Lower leg skin (tissue), 4 donors: ENCODE data around the gene ZNF787. TPM values are rescaled to one million over a fixed set of nuclear protein-coding genes. Genes with fewer than 3 reads are reported as not detected.
A peak's percentile ranks its signal among the peaks of the same experiment; 100 is the strongest.

Source experiments
- DNase-seq, 2 donors: peaks; one replicate each; pipeline ENCODE4 v3.0.0-alpha.2; 2019; ENCODE audit warnings: low spot score in 2 of 2
- H3K4me3 ChIP-seq: fragments of 200-600 bp; sonication (generic); 2 replicates; pipeline ENCODE4 v1.5.1; 2017; ENCODE audit warnings: mild to moderate bottlenecking, low read depth; ENCODE audit not compliant: poor library complexity, severe bottlenecking
- POLR2A ChIP-seq, 2 donors: fragments of 450-650 bp; IDR thresholded peaks; one replicate each; pipeline ENCODE4 v1.6.1; 2016 to 2017; ENCODE audit warnings: antibody characterized with exemption in 2 of 2, mild to moderate bottlenecking in 1 of 2, moderate library complexity in 1 of 2
- WGBS, 2 donors: methylation state at CpG; one replicate each; pipeline ENCODE4 v1.1.5; 2018; 5-methylcytosine and 5-hydroxymethylcytosine counted together
- intact Hi-C: fragments of 100-400 bp; cut with DNase I; formaldehyde crosslinking; loops from one replicate; pipeline ENCODE4 v1.15.0; 2023; ENCODE audit warnings: low total_unique reads
- total RNA-seq, 4 donors: library from RNA; depleted of rRNA; stranded (reverse); fragments of >200 nt; gene quantifications; one replicate each; pipeline ENCODE4 v1.1.0, GENCODE V29; 2016
- TF ChIP-seq, protein P1 (sequence below), 3 donors: fragments of 450-650 bp; IDR thresholded peaks; one replicate each; pipeline ENCODE4 v1.5.1; 2016; ENCODE audit warnings: antibody characterized with exemption in 3 of 3, mild to moderate bottlenecking in 3 of 3, moderate library complexity in 2 of 3

Gene ZNF787
- total RNA-seq, result 10 to 100 TPM; 11.6 to 21.5 (median 19.9) TPM

DNA sequence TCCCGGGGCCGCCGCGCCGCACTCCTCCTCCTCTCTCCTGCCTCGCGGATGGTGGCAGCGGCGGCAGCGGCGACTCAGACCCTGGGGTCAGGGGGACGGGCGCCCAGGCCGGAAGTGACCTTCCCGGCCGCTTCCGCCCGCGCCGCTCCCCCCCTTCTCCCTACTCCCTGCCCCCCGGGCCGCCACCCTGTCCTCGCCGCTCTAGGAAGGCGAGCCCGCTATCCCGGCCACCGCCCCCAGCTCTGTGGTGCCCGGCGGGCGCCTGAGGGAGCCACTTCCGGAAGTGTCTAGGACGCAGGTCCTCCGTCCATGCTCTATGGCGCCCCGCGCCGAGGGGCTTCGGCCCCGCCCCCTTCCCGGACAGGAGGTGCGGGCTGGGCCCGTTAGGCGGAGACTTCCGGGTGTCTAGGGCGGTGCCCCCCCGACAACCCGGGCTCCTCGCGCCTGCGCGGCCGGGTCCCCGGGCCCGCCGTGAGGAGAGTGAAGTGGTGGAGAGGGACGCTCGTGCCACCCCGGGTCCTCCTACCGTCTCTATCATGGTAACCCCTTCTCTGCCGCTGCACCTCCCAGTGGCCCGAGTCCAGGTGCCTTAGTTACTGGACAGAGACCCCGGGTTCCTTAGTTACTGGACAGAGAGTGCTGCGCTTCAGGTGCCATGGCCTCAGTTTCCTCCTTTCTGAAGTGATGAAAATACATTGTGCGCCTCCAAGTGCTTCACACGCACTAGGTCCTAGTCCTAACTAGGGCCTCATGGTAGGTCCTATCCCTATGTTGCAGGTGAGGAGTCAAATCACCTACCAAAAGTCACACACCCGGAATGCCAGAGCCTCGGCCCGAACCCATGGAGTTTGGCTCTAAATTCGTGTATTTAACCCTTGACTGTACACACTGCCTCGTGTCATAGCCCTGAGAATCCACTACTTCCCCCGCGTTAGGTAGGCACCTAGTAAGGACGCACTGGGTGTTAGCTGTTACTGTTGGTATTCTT lies at the start of gene ZNF787:
ZNF787 (minus strand) TSS at position 116 of the 988 bp plus-strand sequence. CDS start 18,078 bp downstream, outside the sequence.
- intact Hi-C loops, result no loop called here
- TF ChIP-seq, protein P1, sequence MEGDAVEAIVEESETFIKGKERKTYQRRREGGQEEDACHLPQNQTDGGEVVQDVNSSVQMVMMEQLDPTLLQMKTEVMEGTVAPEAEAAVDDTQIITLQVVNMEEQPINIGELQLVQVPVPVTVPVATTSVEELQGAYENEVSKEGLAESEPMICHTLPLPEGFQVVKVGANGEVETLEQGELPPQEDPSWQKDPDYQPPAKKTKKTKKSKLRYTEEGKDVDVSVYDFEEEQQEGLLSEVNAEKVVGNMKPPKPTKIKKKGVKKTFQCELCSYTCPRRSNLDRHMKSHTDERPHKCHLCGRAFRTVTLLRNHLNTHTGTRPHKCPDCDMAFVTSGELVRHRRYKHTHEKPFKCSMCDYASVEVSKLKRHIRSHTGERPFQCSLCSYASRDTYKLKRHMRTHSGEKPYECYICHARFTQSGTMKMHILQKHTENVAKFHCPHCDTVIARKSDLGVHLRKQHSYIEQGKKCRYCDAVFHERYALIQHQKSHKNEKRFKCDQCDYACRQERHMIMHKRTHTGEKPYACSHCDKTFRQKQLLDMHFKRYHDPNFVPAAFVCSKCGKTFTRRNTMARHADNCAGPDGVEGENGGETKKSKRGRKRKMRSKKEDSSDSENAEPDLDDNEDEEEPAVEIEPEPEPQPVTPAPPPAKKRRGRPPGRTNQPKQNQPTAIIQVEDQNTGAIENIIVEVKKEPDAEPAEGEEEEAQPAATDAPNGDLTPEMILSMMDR (IDR thresholded peaks at IDR 0.05), result no peak
- no peak for TF ChIP-seq POLR2A (IDR thresholded peaks at IDR 0.05)
- peak within 1 kb of the TSS; percentile 56 for H3K4me3 ChIP-seq
- WGBS, 2 donors, result 8 to 9% methylated on average over 38 to 47 of the region's 74 CpGs
- DNase-seq, result peak; percentile 97 to 99

DNA sequence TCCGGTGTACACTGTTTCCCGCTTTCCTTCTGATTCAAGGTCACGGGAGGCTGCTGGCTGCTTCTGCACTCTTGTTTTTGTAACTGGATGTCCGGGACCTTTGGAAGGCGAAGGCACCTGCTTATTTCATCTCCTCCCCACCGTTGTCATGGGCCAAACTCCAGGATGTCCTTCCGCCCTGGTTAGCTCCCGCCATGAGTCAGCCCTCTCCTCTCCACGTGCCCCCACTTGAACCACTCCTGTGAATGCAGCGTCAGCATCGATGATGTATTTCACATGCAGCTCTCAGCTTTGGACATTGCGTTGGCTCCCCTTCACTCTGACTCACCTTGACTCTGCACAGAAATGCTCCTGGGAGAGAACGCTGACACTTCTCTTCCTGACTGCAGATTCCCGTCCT lies 49.2 kb upstream of the ZNF787 start:
- WGBS, 2 donors, result 54 to 60% methylated on average over 14 of the region's 14 CpGs
- no peak for DNase-seq
- intact Hi-C loops, result no loop called here

DNA sequence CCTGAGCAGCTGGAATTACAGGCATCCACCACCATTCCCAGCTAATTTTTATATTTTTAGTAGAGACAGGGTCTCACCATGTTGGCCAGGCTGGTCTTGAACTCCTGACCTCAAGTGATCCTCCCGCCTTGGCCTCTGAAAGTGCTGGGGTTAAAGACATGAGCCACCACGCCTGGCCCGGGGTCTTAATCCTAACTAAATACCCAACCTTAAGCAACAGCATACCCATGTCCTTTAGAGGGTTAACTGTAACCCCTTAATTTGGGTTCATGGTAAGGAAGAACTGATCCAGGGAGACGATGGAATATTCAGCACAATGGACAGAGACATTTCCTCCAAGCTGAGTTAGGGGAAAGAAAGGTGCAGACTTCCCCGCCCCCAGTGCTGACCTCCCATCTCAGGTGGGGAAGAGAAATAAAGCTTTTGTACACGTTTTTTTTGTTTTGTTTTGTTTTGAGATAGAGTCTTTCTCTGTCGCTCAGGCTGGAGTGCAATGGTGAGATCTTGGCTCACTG lies 46.0 kb upstream of the ZNF787 start:
- H3K4me3 ChIP-seq, result no peak overlapping the region
- WGBS, 2 donors, result 47 to 48% methylated on average over 7 of the region's 7 CpGs
- DNase-seq, result no peak
- TF ChIP-seq, protein P1 (IDR thresholded peaks at IDR 0.05), result no peak
- no peak for TF ChIP-seq POLR2A (IDR thresholded peaks at IDR 0.05)
- intact Hi-C loops, result no loop called here

More for the DNA sequence above, 49.2 kb upstream of the ZNF787 start:
- no peak overlapping the region for H3K4me3 ChIP-seq
- TF ChIP-seq, protein P1 (IDR thresholded peaks at IDR 0.05), result no peak
- no peak for TF ChIP-seq POLR2A (IDR thresholded peaks at IDR 0.05)

DNA sequence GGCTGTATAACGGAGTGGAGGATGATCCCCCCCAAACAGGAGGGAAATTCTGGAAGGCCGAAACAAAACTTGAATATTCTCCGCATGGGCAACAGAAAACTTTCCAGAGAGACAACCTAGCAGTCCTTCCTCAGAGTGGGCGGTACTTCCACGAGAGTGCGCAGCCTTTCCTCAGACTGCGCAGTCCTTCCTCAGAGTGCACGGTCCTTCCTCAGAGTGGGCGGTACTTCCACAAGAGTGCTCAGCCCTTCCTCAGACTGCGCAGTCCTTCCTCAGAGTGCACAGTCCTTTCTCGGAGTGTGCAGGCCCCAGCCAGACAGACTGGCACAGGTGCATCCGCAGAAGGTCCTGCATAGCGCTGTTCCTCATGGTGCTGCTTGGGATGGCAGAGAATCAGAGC lies 42.0 kb upstream of the ZNF787 start:
- H3K4me3 ChIP-seq, result no peak overlapping the region
- DNase-seq, result no peak
- WGBS, 2 donors, result 82 to 91% methylated on average over 13 of the region's 13 CpGs
- intact Hi-C loops, result no loop called here
- TF ChIP-seq, protein P1 (IDR thresholded peaks at IDR 0.05), result no peak
- TF ChIP-seq POLR2A (IDR thresholded peaks at IDR 0.05), result no peak

DNA sequence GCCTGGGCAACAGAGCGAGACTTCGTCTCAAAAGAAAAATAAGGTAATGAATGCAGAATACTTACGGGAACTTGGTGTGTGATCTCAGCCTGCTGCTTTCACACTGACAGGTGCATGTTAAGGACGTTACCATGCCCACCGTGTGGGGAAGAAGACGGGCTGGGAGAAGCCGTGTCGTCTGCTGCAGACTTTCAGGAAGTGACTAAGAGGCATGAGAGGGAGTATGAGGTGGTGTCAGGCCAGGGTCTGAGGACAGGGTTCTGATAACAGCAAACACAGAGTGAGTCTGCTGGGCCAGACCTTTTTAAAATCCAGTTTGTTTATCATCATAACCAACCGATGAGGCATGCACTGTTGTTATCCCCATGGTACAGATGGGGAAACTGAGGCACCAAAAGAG lies 41.2 kb upstream of the ZNF787 start:
- no peak for DNase-seq
- TF ChIP-seq POLR2A (IDR thresholded peaks at IDR 0.05), result no peak
- TF ChIP-seq, protein P1 (IDR thresholded peaks at IDR 0.05), result no peak
- no peak overlapping the region for H3K4me3 ChIP-seq
- WGBS, 2 donors, result 67 to 74% methylated on average over 9 of the region's 9 CpGs
- intact Hi-C loops, result no loop called here
